Measurements from ENCODE around the gene SLC19A1.
A peak's percentile ranks its signal among the peaks of the same experiment; 100 is the strongest.

SLC19A1 gene

GRCh38 chr21:45475797-45476570 is 66.3 kb downstream of the SLC19A1 start:
- no peak for DNase-seq

- no peak for DNase-seq
These were observed 67.1 kb downstream of the SLC19A1 start for GRCh38 chr21:45475004-45475685.

- DNase-seq, result no peak
These were observed 67.8 kb downstream of the SLC19A1 start for GRCh38 chr21:45474323-45474950.

GRCh38 chr21:45473496-45474322 is 68.5 kb downstream of the SLC19A1 start:
- DNase-seq, result no peak

- DNase-seq, result no peak
These were observed 69.5 kb downstream of the SLC19A1 start for GRCh38 chr21:45472445-45473365.

GRCh38 chr21:45471525-45472221 is 70.6 kb downstream of the SLC19A1 start:
- DNase-seq, result no peak

GRCh38 chr21:45470773-45471524 is 71.3 kb downstream of the SLC19A1 start:
- DNase-seq, result no peak

GRCh38 chr21:45470087-45470515 is 72.1 kb downstream of the SLC19A1 start:
- DNase-seq, result no peak

GRCh38 chr21:45469273-45470086 is 72.8 kb downstream of the SLC19A1 start:
- DNase-seq, result no peak

GRCh38 chr21:45468971-45469272 is 73.3 kb downstream of the SLC19A1 start:
- DNase-seq, result no peak

- no peak for DNase-seq
These were observed 73.9 kb downstream of the SLC19A1 start for GRCh38 chr21:45468051-45468970.

- no peak for DNase-seq
These were observed 74.9 kb downstream of the SLC19A1 start for GRCh38 chr21:45467221-45467779.

GRCh38 chr21:45466330-45467220 is 75.7 kb downstream of the SLC19A1 start:
- no peak for DNase-seq

- DNase-seq, result no peak
These were observed 76.5 kb downstream of the SLC19A1 start for GRCh38 chr21:45465611-45466329.

- DNase-seq, result peak; percentile 2
These were observed 77.1 kb downstream of the SLC19A1 start for GRCh38 chr21:45465105-45465504.

- no peak for DNase-seq
These were observed 77.9 kb downstream of the SLC19A1 start for GRCh38 chr21:45464309-45464708.

Data from NCI-H748 treated with DMSO at 0.1 percent for 48 hours (cell line).